Activated CD4-positive, alpha-beta T cell treated with anti-CD3 and anti-CD28 coated beads for 1 hour (primary cell): ENCODE data around the gene APC.
"Not testable (repeated sequence)": the region's sequence is repeated elsewhere in the genome, so short reads cannot be mapped to it uniquely, and the experiment has no call there.

Experiments used
- DNase-seq: peaks from one replicate; pipeline ENCODE4 v3.0.0-alpha.2; 2020

APC gene

DNA sequence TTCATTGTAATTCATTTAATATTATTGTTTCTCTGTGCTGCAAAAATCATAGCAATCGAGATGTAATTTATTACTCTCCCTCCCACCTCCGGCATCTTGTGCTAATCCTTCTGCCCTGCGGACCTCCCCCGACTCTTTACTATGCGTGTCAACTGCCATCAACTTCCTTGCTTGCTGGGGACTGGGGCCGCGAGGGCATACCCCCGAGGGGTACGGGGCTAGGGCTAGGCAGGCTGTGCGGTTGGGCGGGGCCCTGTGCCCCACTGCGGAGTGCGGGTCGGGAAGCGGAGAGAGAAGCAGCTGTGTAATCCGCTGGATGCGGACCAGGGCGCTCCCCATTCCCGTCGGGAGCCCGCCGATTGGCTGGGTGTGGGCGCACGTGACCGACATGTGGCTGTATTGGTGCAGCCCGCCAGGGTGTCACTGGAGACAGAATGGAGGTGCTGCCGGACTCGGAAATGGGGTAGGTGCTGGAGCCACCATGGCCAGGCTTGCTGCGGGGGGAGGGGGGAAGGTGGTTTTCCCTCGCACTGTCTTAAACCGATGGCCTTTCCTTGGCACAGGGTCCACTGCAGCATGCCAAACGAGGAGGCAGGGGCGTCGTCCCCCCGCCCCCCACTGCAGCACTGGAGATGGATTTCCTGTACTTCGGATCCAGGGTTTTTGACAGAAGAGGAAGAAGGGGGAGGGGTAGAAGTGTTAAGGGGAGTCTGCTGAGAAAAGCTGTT lies at the start of gene APC:
APC (plus strand) TSS at position 423 of the 728 bp plus-strand sequence. CDS start 17,006 bp downstream, outside the sequence.
- peak; percentile 56 for DNase-seq

DNA sequence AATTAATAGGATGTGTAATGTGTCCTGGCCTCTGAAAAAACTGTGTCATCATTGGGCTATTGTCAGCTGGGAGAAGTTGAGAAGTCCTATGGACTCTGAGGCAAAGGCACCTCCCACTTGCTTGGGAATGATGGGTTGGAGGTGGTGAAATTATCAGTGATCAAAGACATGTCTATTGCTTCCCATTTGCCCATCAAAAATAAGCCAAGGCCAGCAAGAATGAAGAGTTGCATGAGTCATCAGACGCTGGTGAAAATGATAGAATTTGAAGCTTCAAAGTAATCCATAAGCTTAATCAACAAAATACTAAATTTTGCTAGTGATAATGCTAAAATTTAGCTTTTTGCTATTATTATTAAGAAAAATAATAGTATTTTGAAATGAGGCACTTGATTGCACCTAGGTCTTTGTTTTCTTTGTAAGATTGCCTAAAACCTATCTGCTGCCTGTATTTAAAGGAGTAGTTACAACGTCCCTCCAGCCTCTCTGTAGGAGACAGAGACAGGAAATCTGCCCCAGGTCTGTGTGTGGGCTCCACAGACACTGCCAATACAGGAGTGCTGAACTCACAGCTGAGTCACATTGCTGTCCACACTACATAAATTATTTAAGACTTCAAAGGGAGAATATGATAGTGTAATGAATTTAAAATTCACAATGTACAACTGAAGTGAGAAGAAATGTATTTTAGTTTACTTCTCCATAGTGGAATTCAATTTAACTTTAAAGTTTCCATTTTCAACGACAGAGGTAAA lies 48.4 kb upstream of the APC start:
- DNase-seq: no peak

DNA sequence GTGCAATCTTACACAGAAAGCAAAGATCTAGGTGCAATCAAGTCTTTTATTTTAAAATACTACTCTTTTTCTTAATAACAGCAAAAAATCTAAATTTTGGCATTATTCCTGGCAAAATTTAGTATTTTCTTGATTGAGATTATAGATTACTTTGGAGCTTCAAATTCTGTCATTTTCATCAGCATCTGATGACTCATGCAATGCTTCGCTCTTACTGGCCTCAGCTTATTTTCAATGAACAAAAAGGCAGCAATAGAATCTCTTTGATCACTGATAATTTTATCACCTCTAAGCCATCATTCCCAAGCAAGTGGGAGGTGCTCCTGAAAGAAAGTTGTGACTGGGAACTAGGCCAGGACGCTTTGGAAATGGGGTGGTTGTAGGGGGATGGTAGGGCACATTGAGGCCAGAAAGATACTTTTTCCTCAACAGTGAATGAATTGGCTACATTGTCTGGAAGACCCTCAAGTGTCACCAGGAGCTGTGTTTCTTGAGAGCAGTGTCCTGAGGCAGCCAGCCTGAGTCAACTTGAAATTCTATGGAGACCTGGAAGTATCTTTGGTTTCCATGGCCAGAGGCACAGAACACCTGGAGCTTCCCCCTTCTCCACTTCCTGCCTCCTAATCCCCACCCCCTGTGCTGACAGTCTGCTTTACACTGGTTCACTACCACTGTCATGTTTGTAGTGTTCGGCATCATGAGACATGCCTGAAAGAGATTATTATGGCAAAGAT lies 46.9 kb upstream of the APC start:
- DNase-seq: no peak

DNA sequence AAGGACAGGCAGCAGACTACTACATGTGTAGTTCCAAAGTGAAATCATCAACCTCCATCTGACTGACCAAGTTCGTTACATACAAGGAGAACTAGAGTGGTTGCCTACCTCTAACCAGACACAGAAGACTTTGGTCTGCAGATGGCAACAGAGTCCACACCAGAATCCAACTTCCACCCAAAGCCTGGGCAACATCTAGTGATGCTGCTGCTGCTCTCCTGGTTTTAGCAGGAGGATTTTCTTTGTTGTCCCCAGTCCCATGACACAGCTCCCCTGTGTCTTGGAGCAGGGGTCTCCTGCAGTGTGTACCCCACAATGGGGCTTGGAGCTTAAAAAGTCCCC lies 46.4 kb upstream of the APC start:
- DNase-seq: no peak

DNA sequence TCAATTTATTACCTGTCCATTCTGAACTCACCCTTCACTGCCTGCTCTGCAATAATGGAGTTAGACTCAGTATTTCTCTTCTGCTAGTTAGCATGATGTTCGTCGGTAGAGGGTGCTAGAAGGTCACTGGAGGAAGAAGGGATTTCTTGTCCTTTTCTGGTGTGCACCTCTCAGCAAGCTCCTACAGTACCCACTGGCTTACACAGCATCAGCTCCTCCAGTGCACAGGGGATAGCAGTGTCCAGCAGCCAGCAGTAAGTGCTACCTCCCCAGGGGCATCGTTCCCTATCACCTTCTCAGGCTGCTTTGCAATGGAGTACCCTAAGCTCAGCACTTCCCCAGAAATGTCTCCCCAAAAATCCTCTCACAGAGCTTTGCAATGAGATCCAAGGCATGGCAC lies 45.9 kb upstream of the APC start:
- no peak for DNase-seq

DNA sequence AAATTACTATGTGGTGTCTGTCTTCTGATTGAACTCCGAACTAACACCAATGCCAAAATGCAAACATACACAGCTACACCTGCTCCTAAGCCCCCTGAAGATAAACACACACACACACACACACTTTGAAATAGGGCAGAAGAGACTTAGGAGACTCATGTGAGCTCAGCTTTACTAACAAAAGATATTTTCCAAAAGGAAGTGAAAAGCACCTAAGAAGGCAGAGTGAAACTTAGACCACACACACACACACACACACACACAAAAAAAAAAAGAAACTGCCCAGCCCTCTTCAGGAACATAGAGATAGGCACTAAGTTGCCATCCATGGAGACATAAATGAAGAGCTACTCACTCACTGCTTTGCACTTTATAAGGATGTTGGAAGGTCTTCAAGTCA lies 45.2 kb upstream of the APC start:
- DNase-seq: no peak

DNA sequence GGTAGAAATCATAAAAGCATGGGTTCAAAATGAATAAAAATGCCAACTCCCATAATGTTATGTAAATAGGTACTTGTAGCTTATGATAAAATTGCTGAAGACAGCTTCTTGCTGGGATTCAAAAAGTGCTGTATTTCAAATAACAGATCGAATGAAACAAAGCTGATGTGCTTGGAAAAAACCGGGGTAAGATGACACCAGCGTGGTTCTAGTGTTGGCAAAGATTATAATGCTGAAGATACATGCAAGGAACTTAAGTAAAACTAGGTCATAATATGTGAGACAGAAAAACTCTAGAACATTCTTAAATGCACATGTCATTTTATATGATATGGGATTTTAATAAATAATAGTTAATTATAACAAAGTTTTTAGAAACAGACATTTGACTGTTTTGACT lies 44.4 kb upstream of the APC start:
- no peak for DNase-seq

DNA sequence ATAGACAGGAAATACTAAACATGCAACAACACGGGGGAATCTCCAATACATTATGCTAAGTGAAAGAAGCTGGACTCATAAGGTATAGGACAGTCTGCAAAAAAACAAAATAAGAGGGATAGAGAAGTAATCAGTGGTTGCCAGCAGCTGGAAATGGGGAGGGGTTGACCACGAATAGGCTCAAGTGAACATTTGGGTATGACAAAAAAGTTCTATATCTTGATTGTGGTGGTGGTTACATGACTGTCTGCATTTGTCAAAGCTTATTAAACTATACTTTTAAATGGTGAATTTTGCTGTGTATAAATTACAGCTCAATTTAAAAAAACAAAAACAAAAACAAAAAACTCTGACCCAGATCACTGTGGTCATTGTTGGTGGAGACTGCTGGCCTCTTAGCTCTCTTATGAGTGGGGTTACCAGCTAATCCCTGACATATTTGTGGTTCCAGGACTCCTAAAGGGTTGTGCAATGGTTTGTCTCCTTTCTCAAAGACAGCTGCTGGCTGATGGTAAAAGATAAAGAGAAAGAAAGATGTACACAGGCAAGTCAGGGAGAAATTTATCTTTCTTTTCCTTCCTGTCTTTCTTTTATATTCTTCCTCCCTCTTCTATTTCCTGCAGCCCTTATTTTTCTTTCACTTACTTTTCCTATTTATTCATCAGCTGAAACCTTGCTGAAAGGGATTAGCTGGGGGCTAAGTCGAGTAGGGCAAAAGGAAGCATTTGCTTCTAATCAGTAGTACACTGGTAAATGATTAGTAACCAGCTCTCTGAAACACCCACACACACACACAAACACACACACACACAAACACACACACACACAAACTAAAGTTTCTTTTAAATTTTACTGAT lies 42.6 kb upstream of the APC start:
- no peak for DNase-seq

DNA sequence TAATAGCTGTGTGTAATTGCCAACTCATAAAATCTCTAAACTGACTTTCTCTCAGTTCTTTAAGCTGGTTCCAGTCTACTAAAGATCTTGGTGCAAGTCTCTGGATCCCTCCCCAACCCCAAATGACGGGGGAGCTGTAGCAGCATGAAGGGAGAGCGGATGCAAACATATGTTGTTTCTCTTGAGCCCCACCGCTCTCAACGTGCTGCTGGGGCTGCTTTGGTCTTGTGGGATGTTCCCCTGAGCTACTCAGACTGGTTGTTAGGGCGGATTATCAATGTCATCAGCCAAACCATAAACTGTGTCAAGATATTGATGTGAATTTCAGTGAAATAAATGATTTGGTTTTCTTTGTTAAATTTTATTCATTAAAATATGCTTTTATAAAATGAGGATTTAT lies 40.9 kb upstream of the APC start:
- DNase-seq: no peak

DNA sequence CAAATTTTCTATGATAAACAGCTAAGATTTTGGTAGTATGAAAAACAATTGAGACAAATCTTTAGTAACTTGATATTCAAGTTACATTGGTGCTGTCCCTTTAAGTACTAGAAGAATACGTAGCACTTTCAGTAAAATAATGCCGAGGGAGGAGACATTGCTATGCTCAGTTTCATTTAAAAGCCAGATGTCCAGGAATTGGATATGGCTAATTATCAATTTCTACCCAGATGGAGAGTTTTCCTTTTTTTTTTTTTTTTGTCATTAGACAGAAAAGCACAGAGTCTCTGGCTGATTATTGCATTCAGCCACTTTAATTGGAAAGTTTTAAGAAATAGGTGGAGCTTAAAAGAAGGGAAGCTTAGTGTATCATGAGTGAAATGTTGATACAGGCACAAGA lies 40.4 kb upstream of the APC start:
- DNase-seq: no peak

DNA sequence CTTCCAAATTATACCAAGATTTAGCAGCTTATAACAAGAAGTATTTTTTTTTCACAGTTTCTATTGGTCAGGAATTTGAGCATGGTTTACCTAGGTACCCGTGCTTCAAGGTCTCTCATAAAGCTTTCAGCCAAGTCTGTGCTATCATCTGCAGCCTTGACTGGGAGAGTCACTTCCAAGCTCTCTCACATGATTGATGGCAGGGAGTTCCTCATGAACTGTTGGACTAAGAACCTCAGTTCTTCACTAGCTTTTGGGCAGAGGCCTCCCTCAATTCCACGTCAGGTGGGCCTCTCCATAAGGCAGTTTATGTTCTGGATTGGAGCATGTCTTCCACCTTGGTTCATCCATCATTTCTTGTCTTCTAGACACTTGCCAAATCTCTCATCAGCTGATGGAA lies 39.9 kb upstream of the APC start:
- no peak for DNase-seq

DNA sequence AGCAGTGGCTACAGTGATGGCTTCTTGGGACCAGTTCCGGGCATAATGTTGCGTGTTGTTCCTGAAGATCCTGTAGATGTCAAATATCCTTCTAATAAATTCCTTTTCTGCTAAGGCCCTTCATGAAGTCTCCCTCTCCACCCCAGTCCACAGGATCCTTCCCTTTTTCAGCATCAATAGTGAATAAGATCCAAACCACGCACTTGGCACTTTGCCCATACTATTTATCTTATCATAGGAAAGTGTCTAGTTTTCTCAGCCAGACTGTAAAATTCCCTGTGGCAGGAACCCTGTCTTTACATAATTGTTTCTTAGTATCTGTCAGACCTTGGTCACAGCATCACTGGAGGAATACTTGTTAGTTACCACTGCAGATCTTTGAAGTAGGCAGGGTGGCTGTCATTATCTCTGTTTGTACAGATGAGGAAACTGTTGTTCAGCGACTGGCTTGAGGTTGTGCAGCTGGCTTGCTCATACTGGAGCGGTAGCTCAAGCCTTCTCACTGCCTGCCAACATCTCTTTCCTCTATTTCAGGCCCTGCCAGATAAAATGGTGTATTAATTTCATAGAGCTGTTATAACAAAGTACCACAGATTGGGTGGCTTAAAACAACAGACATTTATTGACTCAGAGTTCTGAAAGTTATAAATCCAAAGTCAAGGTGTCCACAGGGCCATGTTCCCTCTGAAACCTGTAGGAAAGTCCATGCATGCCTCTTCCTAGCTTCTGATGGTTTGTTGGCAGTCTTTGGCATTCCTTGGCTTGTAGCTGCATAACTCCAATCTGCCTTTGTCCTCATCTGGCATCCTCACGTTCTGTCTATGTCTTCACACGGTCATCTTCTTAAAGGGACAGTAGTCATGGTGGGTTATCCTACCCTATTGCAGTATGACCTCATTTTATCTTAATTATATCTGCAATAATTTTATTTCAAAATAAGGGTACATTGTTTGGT lies 33.5 kb upstream of the APC start:
- no peak for DNase-seq

DNA sequence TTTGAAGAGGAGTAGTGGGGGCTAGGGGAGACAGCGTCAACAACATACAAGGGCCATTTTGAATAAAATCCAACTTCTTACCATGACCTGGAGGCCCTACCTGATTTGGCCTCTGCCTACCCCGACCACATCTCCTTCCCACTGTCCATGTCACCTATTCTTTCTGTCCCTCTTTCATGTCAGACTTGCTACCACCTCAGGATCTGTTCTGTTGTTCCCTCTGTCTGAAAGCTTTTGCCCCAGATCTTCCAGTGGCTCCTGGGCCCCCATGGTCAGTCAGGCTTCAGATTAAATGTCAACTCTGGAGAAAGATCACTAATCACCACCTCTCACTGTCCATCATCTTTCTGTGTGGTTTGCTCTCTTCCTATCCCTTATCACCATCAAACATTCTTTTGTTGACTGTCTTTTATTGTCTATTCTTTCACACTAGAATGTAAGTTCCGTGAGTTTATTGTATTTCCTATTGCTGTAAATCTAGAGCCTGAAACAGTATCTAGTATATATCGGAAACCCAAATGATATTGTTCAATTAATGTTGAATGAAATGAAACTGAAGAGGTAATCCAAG lies 31.2 kb upstream of the APC start:
- no peak for DNase-seq

DNA sequence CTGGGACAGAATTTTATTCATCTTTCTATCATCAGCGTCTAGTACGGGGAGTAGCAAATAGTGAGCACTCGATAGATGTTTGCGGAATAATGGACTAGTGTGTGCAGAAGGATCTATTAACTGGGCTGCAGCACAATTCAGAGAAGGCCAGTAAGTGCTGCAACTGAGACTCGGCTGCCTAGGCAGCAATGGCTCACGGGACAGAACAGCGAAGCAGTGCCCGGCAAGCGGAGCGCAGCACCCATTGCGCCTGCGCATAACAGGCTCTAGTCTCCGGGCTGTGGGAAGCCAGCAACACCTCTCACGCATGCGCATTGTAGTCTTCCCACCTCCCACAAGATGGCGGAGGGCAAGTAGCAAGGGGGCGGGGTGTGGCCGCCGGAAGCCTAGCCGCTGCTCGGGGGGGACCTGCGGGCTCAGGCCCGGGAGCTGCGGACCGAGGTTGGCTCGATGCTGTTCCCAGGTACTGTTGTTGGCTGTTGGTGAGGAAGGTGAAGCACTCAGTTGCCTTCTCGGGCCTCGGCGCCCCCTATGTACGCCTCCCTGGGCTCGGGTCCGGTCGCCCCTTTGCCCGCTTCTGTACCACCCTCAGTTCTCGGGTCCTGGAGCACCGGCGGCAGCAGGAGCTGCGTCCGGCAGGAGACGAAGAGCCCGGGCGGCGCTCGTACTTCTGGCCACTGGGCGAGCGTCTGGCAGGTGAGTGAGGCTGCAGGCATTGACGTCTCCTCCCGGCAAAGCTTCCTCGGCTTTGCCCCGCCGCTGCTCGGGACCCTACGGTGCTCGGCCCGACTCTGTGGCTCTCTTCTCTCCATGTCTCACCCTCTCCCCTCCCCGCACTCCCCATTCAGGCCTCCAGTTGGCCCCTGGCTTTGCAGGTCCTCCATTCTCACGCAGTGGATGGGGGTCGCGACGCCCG lies 30.2 kb upstream of the APC start:
- DNase-seq: peak; percentile 95

DNA sequence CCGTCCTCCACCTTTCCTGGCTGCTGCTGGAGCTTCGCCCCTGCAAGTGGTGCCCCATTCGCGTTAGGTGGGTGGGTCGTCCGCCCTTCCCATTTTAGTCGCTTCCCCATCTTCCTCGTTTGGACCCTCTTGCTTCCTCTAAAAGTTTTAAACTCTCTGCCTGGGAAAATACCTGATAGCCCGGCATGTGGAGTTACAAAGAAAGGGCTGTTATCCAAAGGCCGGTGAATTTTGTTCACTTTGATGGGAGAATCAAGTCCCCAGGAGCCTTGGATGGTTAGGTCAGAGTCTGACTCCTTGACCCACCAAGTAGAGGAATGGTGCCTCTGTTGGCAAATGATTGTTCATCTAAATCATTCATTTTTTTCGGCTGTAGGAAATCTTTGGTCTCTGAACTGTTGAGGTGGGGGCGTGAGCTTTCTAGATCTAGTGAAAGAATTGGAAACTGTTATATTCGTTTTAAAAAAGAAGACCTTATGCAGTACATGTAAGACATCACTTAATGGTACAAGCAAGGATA lies 29.5 kb upstream of the APC start:
- DNase-seq: no peak

DNA sequence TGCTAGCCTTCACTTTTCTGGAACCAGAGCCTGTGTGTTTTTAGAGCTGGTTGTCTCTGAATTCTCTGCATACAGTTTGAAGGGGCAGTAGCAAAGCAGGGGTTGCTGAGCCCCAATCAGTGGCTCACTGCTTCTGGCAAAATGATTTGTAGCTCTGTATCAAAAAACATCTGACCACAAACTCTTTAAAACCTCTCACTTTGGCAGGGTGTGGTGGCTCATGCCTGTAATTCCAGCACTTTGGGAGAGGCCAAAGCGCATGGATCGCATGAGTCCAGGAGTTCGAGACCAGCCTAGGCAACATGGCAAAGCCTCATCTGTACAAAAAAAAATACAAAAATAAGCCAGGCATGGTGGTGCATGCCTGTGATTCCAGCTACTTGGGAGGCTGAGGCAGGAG lies 28.3 kb upstream of the APC start:
- DNase-seq: no peak

DNA sequence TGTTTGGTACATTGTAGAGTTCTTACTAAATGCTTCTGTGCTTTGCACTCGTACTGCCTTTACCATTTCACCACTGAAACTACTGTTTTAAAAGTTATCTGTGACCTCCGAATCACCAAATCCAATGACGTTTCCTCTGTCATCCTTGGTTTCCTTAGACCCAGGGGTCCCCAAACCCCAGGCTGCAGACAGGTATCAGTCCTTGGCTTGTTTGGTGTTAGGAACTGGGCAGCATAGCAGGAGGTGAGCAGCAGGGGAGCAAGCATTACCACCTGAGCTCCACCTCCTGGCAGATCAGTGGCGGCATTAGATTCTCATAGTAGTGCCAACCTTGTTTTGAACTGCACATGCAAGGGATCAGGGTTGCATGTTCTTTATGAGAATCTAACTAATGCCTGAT lies 26.8 kb upstream of the APC start:
- no peak for DNase-seq

DNA sequence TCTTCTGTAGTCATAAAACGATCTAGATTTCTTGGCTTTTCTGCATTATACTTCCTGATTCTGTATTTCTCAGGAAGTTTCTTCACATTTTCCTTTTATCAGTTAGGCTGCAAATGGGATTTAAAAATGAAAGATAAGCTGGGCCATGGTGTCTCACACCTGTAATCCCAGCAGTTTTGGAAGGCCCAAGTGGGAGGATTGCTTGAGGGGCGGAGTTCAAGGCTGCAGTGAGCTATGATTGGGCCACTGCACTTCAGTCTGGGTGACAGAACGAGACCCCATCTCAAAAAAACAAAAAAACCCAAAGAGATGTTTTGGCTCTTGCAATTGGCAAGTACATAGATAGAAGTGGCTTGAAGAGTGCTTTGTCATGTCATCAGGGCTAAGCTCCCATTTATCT lies 26.2 kb upstream of the APC start:
- DNase-seq: no peak

DNA sequence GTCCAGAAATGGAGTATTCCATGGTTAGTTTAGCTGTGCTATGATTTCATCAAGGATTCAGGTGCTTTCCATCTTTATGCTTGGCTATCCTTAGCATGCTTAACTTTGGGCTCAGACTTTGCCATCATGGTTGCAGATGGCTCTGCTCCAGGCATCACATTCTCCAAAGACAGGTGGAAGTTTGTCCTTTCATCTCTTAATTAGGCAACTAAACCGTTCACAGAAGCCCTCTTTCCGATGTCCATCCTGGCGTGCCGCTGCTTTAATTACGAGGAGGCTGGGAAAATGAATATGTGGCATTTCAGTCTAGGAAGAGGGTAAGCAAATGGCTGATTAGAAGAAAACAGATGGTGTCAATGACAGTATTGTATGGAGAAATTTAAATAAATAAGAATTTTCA lies 24.5 kb upstream of the APC start:
- DNase-seq: no peak

DNA sequence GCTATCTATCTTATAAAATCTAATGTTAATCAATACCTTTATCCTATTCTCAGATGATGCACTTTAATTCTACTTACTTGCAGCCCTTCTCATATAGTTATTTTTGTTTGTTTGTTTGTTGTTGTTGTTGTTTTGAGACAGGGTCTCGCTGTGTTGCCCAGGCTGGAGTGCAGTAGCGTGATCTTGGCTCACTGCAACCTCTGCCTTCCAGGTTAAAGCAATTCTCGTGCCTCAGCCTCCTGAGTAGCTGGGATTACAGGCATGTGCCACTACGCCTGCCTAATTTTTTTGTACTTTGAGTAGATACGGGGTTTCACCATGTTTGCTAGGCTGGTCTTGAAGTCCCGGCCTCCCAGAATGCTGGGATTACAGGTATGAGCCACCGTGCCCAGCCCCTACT lies 20.8 kb upstream of the APC start:
- not testable (repeated sequence) for DNase-seq
